H9 (cell line): ENCODE measurements around the gene CCL21. TPM values are rescaled to one million over a fixed set of nuclear protein-coding genes. Genes with fewer than 3 reads are reported as not detected.
A peak's percentile ranks its signal among the peaks of the same experiment; 100 is the strongest.

ENCODE experiments used
- DNase-seq: peaks from one replicate; pipeline ENCODE4 v3.0.0-alpha.2; 2017
- H2AFZ ChIP-seq: one replicate; pipeline ENCODE4 v1.6.1; 2013; ENCODE audit warnings: mild to moderate bottlenecking, low read length, control low read depth, moderate library complexity
- H2AK5ac ChIP-seq: 2 replicates; pipeline ENCODE4 v1.6.1; 2013; ENCODE audit warnings: low read length, control low read depth, mixed read lengths; ENCODE audit not compliant: insufficient read length
- H2BK120ac ChIP-seq: one replicate; pipeline ENCODE4 v1.6.1; 2013; ENCODE audit warnings: low read depth, mild to moderate bottlenecking, low read length, control low read depth, inconsistent platforms; ENCODE audit not compliant: poor library complexity, severe bottlenecking
- H2BK12ac ChIP-seq: 2 replicates; pipeline ENCODE4 v1.6.1; 2013; ENCODE audit warnings: low read length, control low read depth, mixed read lengths, low read depth; ENCODE audit not compliant: insufficient read length
- H2BK15ac ChIP-seq: 2 replicates; pipeline ENCODE4 v1.6.1; 2013; ENCODE audit warnings: low read depth, low read length, control low read depth
- H2BK20ac ChIP-seq: one replicate; pipeline ENCODE4 v1.6.1; 2013; ENCODE audit warnings: low read depth, mild to moderate bottlenecking, low read length, control low read depth, inconsistent platforms; ENCODE audit not compliant: poor library complexity, severe bottlenecking
- H2BK5ac ChIP-seq: 2 replicates; pipeline ENCODE4 v1.6.1; 2013; ENCODE audit warnings: low read length, control low read depth, mixed read lengths; ENCODE audit not compliant: insufficient read length
- H3K14ac ChIP-seq: 2 replicates; pipeline ENCODE4 v1.6.1; 2013; ENCODE audit warnings: low read length, control low read depth; ENCODE audit not compliant: insufficient read depth
- H3K18ac ChIP-seq: 2 replicates; pipeline ENCODE4 v1.6.1; 2013; ENCODE audit warnings: low read depth, mild to moderate bottlenecking, mixed read lengths, low read length, control low read depth; ENCODE audit not compliant: insufficient read length
- H3K23ac ChIP-seq: 2 replicates; pipeline ENCODE4 v1.6.1; 2013; ENCODE audit warnings: low read length, control low read depth, mixed read lengths, low read depth; ENCODE audit not compliant: insufficient read length
- H3K23me2 ChIP-seq: 2 replicates; pipeline ENCODE4 v1.6.1; 2013; ENCODE audit warnings: low read depth, mild to moderate bottlenecking, mixed read lengths, low read length, control low read depth; ENCODE audit not compliant: insufficient read length, poor library complexity, severe bottlenecking
- H3K27ac ChIP-seq: 2 replicates; pipeline ENCODE4 v1.5.1; 2013; ENCODE audit warnings: low read length, control low read depth, mixed read lengths, low read depth; ENCODE audit not compliant: insufficient read length
- H3K27me3 ChIP-seq: 2 replicates; pipeline ENCODE4 v1.6.1; 2013; ENCODE audit warnings: low read length, control low read depth, inconsistent platforms; ENCODE audit not compliant: insufficient read depth
- H3K4ac ChIP-seq: 2 replicates; pipeline ENCODE4 v1.6.1; 2013; ENCODE audit warnings: low read depth, mild to moderate bottlenecking, control low read depth, inconsistent platforms, low read length, moderate library complexity
- H3K4me1 ChIP-seq: 2 replicates; pipeline ENCODE4 v1.6.1; 2013; ENCODE audit warnings: low read length, control low read depth, inconsistent platforms; ENCODE audit not compliant: insufficient read depth
- H3K4me2 ChIP-seq: 2 replicates; pipeline ENCODE4 v1.6.1; 2013; ENCODE audit warnings: low read length, control low read depth, mixed read lengths; ENCODE audit not compliant: insufficient read length, insufficient read depth
- H3K56ac ChIP-seq: 2 replicates; pipeline ENCODE4 v1.6.1; 2013; ENCODE audit warnings: low read depth, mild to moderate bottlenecking, mixed read lengths, low read length, control low read depth; ENCODE audit not compliant: insufficient read length
- H3K79me1 ChIP-seq: 2 replicates; pipeline ENCODE4 v1.6.1; 2013; ENCODE audit warnings: low read depth, mild to moderate bottlenecking, moderate library complexity, low read length, control low read depth, inconsistent platforms; ENCODE audit not compliant: insufficient read depth, poor library complexity, severe bottlenecking
- H3K79me2 ChIP-seq: 2 replicates; pipeline ENCODE4 v1.6.1; 2013; ENCODE audit warnings: low read length, control low read depth, inconsistent platforms; ENCODE audit not compliant: insufficient read depth
- H3K9ac ChIP-seq: 2 replicates; pipeline ENCODE4 v1.6.1; 2013; ENCODE audit warnings: low read length, control low read depth, mixed read lengths; ENCODE audit not compliant: insufficient read length; ENCODE audit errors: extremely low read depth
- H3K9me3 ChIP-seq: one replicate; pipeline ENCODE4 v1.6.1; 2013; ENCODE audit warnings: low read depth, low read length, inconsistent platforms; ENCODE audit not compliant: control insufficient read depth
- H3T11ph ChIP-seq: one replicate; pipeline ENCODE4 v1.6.1; 2013; ENCODE audit warnings: mild to moderate bottlenecking, low read length, control low read depth, inconsistent platforms
- H4K20me1 ChIP-seq: one replicate; pipeline ENCODE4 v1.6.1; 2013; ENCODE audit not compliant: control insufficient read depth, insufficient read length, insufficient read depth
- H4K5ac ChIP-seq: 2 replicates; pipeline ENCODE4 v1.6.1; 2013; ENCODE audit warnings: low read depth, mild to moderate bottlenecking, mixed read lengths, low read length, control low read depth; ENCODE audit not compliant: insufficient read length
- H4K8ac ChIP-seq: replicated peaks from 2 replicates; pipeline ENCODE4 v1.6.1; 2013; ENCODE audit warnings: low read length, control low read depth, mixed read lengths, low read depth; ENCODE audit not compliant: insufficient read length
- H4K91ac ChIP-seq: 2 replicates; pipeline ENCODE4 v1.6.1; 2013; ENCODE audit warnings: low read depth, mild to moderate bottlenecking, moderate library complexity, mixed read lengths, low read length, control low read depth; ENCODE audit not compliant: insufficient read length
- H3K27ac Mint-ChIP-seq, 3 experiments: 2 replicates in 2 of 3; 3 replicates in 1 of 3; pipeline ENCODE4 v1.8.0; 2020 to 2021; ENCODE audit warnings: mixed read lengths in 3 of 3, mild to moderate bottlenecking in 1 of 3, moderate library complexity in 1 of 3
- H3K27me3 Mint-ChIP-seq: 2 replicates; pipeline ENCODE4 v1.8.0; 2021; ENCODE audit warnings: low read depth, mild to moderate bottlenecking, moderate library complexity, mixed read lengths
- H3K36me3 Mint-ChIP-seq, 3 experiments: 2 replicates in 2 of 3; 3 replicates in 1 of 3; pipeline ENCODE4 v1.8.0; 2020 to 2021; ENCODE audit warnings: low read depth in 3 of 3, mixed read lengths in 3 of 3; ENCODE audit not compliant: insufficient read depth in 1 of 3
- H3K4me1 Mint-ChIP-seq, 2 experiments: 2 replicates each; pipeline ENCODE4 v1.8.0; 2020; ENCODE audit warnings: mixed read lengths in 2 of 2
- H3K4me3 Mint-ChIP-seq, 2 experiments: 2 replicates in 1 of 2; 3 replicates in 1 of 2; pipeline ENCODE4 v1.8.0; 2020 to 2021; ENCODE audit warnings: mild to moderate bottlenecking in 2 of 2, mixed read lengths in 2 of 2, moderate library complexity in 1 of 2
- H3K9me3 Mint-ChIP-seq, 2 experiments: 2 replicates in 1 of 2; 3 replicates in 1 of 2; pipeline ENCODE4 v1.8.0; 2020; ENCODE audit warnings: mild to moderate bottlenecking in 2 of 2, mixed read lengths in 2 of 2, moderate library complexity in 1 of 2
- WGBS: extraction: QIAGEN DNeasy Blood & Tissue Kit; methylation state at CpG from one replicate; pipeline ENCODE4 v1.1.7; 2013; ENCODE audit warnings: missing lambda C conversion rate, low lambda C conversion rate, mixed read lengths; ENCODE audit not compliant: insufficient read length; ENCODE audit errors: extremely low coverage; 5-methylcytosine and 5-hydroxymethylcytosine counted together
- total RNA-seq: library from RNA; stranded (reverse); gene quantifications from 2 replicates; pipeline ENCODE4 v1.2.1, GENCODE V29; 2021
- TF ChIP-seq, protein P1 (sequence below): fragments of 200-600 bp; sonication (generic); conservative IDR thresholded peaks from 3 replicates; pipeline ENCODE4 v1.8.0; 2021; ENCODE audit warnings: antibody characterized with exemption, mild to moderate bottlenecking

The CCL21 gene
- total RNA-seq, 1 experiment from 2014 or later, result not detected

DNA sequence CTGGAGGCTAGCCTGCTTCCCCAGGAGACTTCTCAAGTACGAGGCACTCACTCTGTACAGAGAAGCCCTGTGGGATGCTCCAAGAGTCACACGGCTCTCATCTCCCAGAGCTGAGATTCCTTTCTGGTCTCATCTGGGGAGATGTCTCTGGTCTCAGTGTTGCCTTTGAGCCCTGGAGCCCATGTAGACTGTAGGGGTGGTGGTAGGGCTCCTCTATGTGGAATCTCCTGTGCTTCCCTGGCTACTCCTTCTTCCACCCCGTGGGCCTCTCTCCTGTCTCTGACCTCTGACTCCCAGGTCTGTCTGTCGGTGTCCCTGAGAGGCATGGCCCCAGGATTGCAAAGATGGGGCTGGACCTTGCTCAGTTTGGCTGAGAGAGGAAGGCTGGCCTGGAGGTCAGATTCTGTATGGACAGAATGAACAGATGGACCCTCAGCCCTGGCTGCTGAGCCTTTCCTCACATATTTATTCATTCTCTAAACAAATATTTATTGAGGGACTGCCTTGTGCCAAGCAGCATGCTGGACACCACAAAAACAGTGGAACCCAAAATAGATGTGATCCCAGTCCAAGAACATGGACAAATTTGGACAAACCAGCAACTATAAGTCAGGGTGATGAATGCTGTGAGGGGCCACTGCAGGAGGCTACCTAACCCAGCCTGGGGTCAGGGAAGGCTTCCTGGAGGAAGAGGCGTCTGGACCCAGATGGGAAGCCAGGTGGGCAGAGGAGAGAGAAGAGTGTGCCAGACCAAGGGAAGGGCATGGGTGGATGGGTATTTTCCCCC lies 21.4 kb downstream of the CCL21 start:
- Histone ChIP-seq H3K79me1 (no peaks in the 10 kb centered on the region), H2BK12ac (no peak overlapping the region), H3K9me3 (no peaks in the 10 kb centered on the region), H2AK5ac (no peak overlapping the region), H2AFZ (no peak overlapping the region), H4K5ac (no peak overlapping the region), H3K4ac (no peak overlapping the region), H3K23me2 (no peaks in the 10 kb centered on the region), H3K18ac (no peak overlapping the region), H3K56ac (no peak overlapping the region), H3K27me3 (no peaks in the 10 kb centered on the region), H3K9ac (no peak overlapping the region), H2BK15ac (no peak overlapping the region), H3T11ph (no peak overlapping the region), H2BK120ac (no peak overlapping the region), H3K27ac (no peak overlapping the region), H3K14ac (no peak overlapping the region), H3K4me1 (peaks cover 8% of the 10 kb centered on the region; the same call in 1 of the 2 replicates), H4K91ac (no peak overlapping the region), H2BK20ac (no peak overlapping the region), H4K8ac (no peak overlapping the region), H4K20me1 (no peaks in the 10 kb centered on the region), H3K23ac (no peak overlapping the region), H2BK5ac (no peak overlapping the region), H3K79me2 (no peaks in the 10 kb centered on the region), H3K4me2 (no peak overlapping the region)
- Mint-ChIP-seq H3K27me3 (no peaks in the 10 kb centered on the region; the same call in none of the 2 replicates), H3K4me1 (peaks cover 13 to 17% of the 10 kb centered on the region in 2 experiments), H3K9me3 (no peaks in the 10 kb centered on the region), H3K36me3 (no peaks in the 10 kb centered on the region), H3K27ac (peak overlapping the region in 2 of 3 experiments; percentile 53 to 67; a peak in 1 of 7 replicates), H3K4me3 (no peak overlapping the region)
- TF ChIP-seq, protein P1, sequence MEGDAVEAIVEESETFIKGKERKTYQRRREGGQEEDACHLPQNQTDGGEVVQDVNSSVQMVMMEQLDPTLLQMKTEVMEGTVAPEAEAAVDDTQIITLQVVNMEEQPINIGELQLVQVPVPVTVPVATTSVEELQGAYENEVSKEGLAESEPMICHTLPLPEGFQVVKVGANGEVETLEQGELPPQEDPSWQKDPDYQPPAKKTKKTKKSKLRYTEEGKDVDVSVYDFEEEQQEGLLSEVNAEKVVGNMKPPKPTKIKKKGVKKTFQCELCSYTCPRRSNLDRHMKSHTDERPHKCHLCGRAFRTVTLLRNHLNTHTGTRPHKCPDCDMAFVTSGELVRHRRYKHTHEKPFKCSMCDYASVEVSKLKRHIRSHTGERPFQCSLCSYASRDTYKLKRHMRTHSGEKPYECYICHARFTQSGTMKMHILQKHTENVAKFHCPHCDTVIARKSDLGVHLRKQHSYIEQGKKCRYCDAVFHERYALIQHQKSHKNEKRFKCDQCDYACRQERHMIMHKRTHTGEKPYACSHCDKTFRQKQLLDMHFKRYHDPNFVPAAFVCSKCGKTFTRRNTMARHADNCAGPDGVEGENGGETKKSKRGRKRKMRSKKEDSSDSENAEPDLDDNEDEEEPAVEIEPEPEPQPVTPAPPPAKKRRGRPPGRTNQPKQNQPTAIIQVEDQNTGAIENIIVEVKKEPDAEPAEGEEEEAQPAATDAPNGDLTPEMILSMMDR, result no peak
- WGBS, result no CpG with 5 or more reads among the region's 5 CpGs
- no peak for DNase-seq
